Measurements from ENCODE around the gene KLHL18. TPM values are rescaled to one million over a fixed set of nuclear protein-coding genes. Genes with fewer than 3 reads are reported as not detected.
"Not testable (repeated sequence)": the region's sequence is repeated elsewhere in the genome, so short reads cannot be mapped to it uniquely, and the experiment has no call there.

KLHL18 gene
- total RNA-seq, 4 donors from 2014 or later: 13.7 to 30.3 (median 15.4) TPM

DNA sequence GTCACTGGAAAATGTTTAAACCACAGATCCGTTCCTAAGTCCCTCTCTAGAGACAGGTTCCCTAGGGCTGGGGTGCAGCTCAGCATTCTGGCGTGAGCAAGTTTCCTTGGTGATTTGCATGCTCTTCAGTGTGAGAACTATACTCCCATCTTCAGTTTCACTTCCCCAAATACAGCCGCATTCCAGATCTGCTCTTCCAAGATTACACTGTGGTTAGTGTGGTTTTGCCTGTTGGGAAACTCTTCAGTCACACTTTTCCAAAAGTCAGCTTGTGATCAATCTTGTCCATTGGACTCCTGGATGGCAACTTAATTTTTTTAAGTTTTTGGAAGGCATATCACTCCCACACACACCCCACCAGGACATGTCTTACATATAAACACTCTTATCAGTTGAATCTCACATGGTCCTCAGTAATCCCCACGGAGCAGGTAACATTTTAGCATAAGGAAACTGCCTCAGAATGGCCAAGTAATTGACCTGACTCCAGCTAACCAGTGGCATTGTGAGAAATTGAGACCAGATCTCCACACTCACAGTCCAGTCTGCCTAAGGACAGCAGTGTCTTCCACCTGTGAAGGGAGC is 64.6 kb downstream of the KLHL18 start:
- ATAC-seq (ENCODE audit: low FRiP score): no peak
- no peak for DNase-seq (ENCODE audit: low spot score)

GRCh38 chr3:47348411-47349154 is 65.8 kb downstream of the KLHL18 start:
- no peak for DNase-seq (ENCODE audit: low spot score)
- TF ChIP-seq CTCF (IDR thresholded peaks at IDR 0.05): no peak
- ATAC-seq (ENCODE audit: low FRiP score): no peak

More for the DNA sequence above, 64.6 kb downstream of the KLHL18 start:
- TF ChIP-seq CTCF (IDR thresholded peaks at IDR 0.05): no peak

DNA sequence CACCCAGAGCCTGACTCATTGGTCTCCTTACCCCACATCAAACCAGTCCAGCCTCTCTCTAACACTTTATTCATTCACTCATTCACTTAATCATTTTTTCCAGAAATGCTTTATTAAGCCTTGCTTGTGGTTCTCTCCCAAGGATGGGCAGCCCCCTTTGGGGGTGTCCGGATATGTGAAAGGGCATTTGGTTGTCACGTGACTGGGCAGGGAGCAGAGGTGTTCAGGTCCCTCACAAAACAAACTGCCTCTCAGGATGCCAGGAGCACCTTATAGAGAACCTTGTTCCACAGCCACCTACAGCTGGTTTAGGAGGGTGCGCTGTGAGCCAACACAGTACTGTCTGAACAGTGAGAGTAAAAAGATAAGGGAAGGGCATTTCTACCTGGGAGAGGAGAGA is 72.3 kb downstream of the KLHL18 start:
- TF ChIP-seq CTCF (IDR thresholded peaks at IDR 0.05): no peak
- no peak for ATAC-seq (ENCODE audit: low FRiP score)
- no peak for DNase-seq (ENCODE audit: low spot score)

DNA sequence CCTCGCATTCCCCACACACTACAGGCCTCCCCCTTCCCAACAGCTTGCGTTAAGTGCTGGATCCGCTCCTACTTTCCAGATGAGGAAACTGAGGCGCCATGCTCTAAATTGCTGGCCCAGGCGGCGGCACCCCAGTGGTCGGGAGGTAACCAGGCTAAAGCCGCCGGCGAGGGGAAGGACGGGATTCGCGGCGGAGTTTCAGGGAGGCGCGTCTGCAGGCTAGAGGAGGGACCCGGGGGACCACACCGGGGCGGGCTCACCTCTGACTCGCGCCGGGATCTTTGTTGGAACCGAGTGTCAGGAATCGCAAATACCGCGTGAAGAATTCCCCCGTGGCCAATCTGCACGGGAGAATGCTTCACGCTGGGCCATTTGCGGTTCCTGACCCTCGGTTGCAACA is 73.5 kb downstream of the KLHL18 start:
- no peak for DNase-seq (ENCODE audit: low spot score)
- TF ChIP-seq CTCF (IDR thresholded peaks at IDR 0.05): no peak

GRCh38 chr3:47359323-47359722 is 76.6 kb downstream of the KLHL18 start:
- no peak for DNase-seq (ENCODE audit: low spot score)
- no peak for TF ChIP-seq CTCF (IDR thresholded peaks at IDR 0.05)

More for the DNA sequence above, 73.5 kb downstream of the KLHL18 start:
- ATAC-seq (ENCODE audit: low FRiP score): no peak

GRCh38 chr3:47360110-47360517 is 77.4 kb downstream of the KLHL18 start:
- not testable (repeated sequence) for ATAC-seq (ENCODE audit: low FRiP score); DNase-seq (ENCODE audit: low spot score)

More at GRCh38 chr3:47359323-47359722, 76.6 kb downstream of the KLHL18 start:
- no peak for ATAC-seq (ENCODE audit: low FRiP score)

- ATAC-seq (ENCODE audit: low FRiP score): no peak
- TF ChIP-seq CTCF (IDR thresholded peaks at IDR 0.05): no peak
- no peak for DNase-seq (ENCODE audit: low spot score)
These were observed 80.0 kb downstream of the KLHL18 start for GRCh38 chr3:47362701-47363100.
